ENCODE measurements around the gene PARP4. TPM values are rescaled to one million over a fixed set of nuclear protein-coding genes. Genes with fewer than 3 reads are reported as not detected.
"Not testable (repeated sequence)": the region's sequence is repeated elsewhere in the genome, so short reads cannot be mapped to it uniquely, and the experiment has no call there.

PARP4 gene
- total RNA-seq, 6 experiments from 2014 or later: 23.0 to 41.2 (median 36.5) TPM

DNA sequence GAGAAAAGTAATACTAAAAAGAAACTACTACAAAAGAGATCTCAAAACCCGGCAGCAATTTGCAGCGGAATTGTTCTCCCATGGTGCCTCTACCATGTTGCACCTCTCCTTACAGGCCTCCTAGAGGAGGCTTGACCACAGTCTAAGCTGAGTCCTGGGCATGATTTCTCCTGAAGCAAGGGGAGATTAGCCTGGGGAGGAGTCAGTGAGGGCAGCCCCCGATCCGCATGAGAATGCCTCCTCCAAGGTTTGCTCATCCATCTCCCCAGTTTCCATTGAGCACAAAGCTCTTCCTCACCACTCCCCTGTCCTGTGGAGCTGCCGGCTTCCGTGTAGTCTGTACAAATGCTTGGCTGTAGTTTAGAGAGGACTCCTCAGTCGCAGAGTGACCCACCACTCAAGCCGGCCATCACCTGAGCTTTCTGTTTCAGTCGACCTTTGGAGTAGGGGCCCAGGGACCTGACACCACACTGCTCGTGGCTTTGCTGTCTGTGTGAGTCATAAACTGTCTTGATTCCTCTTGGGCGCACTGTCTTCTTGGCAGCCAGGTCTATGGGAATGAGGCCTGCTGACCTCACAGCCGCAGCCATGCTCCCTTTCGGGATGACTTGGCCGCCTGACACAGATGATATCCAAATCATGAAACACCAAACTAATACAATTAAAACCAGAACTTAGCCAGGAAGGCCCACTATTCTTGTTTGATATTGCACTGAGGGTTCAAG is 130.9 kb downstream of the PARP4 start:
- no peaks in the 10 kb centered on the region for H3K9me3 ChIP-seq
- TF ChIP-seq POLR2A (IDR thresholded peaks at IDR 0.05): no peak
- TF ChIP-seq, protein P1, sequence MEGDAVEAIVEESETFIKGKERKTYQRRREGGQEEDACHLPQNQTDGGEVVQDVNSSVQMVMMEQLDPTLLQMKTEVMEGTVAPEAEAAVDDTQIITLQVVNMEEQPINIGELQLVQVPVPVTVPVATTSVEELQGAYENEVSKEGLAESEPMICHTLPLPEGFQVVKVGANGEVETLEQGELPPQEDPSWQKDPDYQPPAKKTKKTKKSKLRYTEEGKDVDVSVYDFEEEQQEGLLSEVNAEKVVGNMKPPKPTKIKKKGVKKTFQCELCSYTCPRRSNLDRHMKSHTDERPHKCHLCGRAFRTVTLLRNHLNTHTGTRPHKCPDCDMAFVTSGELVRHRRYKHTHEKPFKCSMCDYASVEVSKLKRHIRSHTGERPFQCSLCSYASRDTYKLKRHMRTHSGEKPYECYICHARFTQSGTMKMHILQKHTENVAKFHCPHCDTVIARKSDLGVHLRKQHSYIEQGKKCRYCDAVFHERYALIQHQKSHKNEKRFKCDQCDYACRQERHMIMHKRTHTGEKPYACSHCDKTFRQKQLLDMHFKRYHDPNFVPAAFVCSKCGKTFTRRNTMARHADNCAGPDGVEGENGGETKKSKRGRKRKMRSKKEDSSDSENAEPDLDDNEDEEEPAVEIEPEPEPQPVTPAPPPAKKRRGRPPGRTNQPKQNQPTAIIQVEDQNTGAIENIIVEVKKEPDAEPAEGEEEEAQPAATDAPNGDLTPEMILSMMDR (IDR thresholded peaks at IDR 0.05): no peak
- no peak overlapping the region for H3K27ac ChIP-seq
- WGBS (ENCODE audit: insufficient coverage, low coverage, low lambda C conversion rate, missing lambda C conversion rate): 62% methylated on average over 4 of the region's 14 CpGs
- H3K36me3 ChIP-seq: no peaks in the 10 kb centered on the region
- ATAC-seq: no peak
- no peak overlapping the region for H3K4me3 ChIP-seq
- no peaks in the 10 kb centered on the region for H3K27me3 ChIP-seq
- intact Hi-C loops (cut with DNase I): no loop called here
- DNase-seq: no peak
- H3K4me1 ChIP-seq: no peaks in the 10 kb centered on the region

DNA sequence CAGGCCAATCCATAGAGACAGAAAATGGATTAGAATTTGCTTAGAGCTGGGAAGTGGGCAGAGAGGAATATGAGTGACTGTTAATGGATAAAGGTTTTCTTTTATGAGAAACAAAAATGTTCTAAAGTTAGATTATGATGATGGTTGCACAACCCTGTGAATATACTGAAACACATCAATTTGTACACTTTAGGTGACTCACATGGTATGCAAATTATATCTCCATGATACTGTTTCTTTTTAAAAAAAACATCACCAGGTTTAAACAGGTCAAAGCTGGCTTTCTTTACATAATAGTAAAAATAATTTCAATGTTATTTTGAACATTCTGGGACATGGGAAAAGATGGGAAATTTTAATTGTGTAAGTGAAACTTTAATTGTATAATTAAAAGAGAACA is 131.7 kb downstream of the PARP4 start:
- ATAC-seq; H3K9me3 ChIP-seq; H3K27ac ChIP-seq; H3K36me3 ChIP-seq; DNase-seq; intact Hi-C loops (cut with DNase I); H3K27me3 ChIP-seq; H3K4me3 ChIP-seq; H3K4me1 ChIP-seq: not testable (repeated sequence)

DNA sequence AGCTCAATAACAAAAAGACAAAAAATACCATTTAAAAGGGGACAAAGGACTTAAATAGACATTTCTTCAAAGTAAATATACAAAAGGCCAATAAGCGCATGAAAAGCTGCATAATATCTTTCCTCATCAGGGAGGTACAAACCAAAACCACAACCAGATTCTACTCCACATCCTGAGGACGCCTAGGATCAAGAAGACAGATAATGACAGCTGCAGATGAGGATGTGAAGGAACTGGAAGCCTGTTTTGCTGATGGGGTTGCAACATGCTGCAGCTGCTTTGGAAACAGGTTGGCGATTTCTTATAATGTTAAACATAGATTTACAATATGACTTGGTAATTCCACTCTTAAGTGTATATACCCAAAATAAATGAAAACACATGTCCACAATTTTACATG is 132.4 kb downstream of the PARP4 start:
- H3K27me3 ChIP-seq; H3K4me1 ChIP-seq; DNase-seq; H3K27ac ChIP-seq; H3K4me3 ChIP-seq; intact Hi-C loops (cut with DNase I); ATAC-seq; H3K36me3 ChIP-seq; H3K9me3 ChIP-seq: not testable (repeated sequence)
- WGBS (ENCODE audit: insufficient coverage, low coverage, low lambda C conversion rate, missing lambda C conversion rate): 49% methylated on average over 3 of the region's 3 CpGs

DNA sequence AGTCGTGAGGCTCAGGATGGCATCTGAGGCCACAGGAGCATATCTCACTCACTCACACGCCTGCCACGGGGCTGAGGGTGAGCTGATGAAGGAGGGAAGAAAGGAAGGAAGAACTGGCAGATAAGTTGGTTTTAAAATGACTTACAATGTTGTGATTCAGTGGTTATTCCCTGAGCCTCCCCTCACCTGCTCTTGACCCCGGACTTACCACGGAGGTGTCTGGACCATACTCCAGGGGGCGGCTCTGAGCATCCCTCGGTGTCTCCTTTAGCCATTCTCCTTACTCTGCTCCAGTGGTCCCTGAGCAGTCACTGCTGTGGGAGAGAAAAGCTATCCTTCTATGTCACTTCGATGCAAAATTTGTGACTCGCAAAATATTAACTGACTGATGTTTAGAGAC is 141.3 kb downstream of the PARP4 start:
- intact Hi-C loops (cut with DNase I): not testable (repeated sequence)

More for the DNA sequence above, 141.3 kb downstream of the PARP4 start:
- not testable (repeated sequence) for ATAC-seq, H3K27ac ChIP-seq, H3K4me3 ChIP-seq, H3K4me1 ChIP-seq, DNase-seq, H3K36me3 ChIP-seq, H3K27me3 ChIP-seq, H3K9me3 ChIP-seq
- WGBS (ENCODE audit: insufficient coverage, low coverage, low lambda C conversion rate, missing lambda C conversion rate): 62% methylated on average over 5 of the region's 9 CpGs

Other genes starting within 250 kb of the PARP4 start
- under 1 TPM in 4 of 6 experiments, not detected in 2; 0.11 to 0.21 (median 0.17) TPM for gene C1QTNF9, start 203.2 kb downstream of the PARP4 start, total RNA-seq
- gene ATP12A, start 167.6 kb upstream of the PARP4 start, total RNA-seq: not detected

Measured in right lobe of liver (tissue), 6 donors.